Measurements from ENCODE around the gene PAX2. TPM values are rescaled to one million over a fixed set of nuclear protein-coding genes. Genes with fewer than 3 reads are reported as not detected.

Gene PAX2
- polyA plus RNA-seq, 3 donors: not detected

DNA sequence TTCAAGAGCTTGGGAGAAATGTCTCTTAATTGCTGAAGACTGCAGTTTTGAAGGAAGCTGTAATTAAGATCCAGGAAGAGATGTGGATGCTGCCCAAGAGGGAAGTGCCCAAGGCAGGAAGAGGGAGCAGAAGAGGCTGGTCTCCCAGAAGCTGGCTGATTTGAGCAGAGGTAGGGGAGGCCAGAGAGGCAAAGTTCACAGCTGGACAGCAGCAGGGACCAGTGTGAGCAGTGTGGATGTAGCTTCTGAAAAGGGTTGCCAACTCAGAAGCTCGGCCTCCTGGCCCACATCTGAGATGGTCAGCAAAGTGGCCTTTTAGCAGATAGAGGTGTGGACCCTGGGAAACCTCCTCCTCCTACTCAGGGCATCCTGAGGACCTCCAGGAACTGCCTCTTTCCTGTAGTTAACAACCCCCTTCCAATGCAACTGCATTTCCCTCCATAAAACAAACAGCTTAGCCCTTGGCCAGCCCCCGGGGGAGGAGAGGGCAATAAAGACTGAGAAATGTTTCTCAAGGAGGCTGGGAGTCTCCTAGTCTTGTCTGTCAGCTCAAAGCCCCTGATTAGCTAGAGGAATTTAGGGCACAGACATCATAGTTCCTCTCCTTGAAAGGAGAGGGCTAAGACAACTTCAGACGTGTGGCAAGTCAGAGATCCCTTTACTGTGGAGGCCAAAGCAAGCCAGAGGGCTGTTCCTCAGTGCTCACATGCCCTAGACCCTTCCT lies 69.5 kb downstream of the PAX2 start:
- peaks cover 31 to 70% (median 45%) of the 10 kb centered on the region in 3 donors for H3K27me3 Mint-ChIP-seq (ENCODE audit: low read depth in 3 of 3)

DNA sequence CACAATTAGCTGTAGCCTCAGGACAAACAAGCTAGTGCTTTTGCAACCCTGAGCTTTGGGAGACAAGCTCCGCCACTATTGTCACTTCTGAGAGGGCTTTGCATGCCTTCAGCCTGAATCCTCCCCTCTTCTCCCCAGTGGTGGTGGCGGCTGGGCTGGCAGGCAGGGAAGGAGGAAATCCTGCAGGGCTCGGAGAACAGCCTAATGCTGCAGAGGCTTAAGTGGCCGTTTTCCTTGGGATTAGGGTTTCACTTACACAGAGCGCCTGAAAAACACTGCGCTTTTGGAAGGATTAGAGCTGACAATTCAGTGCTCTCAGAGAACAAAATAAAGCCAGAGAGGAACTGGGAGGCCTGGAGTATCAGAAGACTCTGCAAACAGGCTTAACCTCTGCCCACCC lies 71.3 kb downstream of the PAX2 start:
- WGBS (ENCODE audit: insufficient coverage): 75% methylated on average over 6 of the region's 6 CpGs

More for the DNA sequence above, 69.5 kb downstream of the PAX2 start:
- Mint-ChIP-seq H3K4me3 (peak overlapping the region in 1 of 2 donors; percentile 35), H3K27ac (no peak overlapping the region), H3K4me1 (no peaks in the 10 kb centered on the region), H3K36me3 (no peaks in the 10 kb centered on the region), H3K9me3 (peaks cover 0 to 1% (median 0%) of the 10 kb centered on the region in 7 donors)
- Histone ChIP-seq H3K27me3 (ENCODE audit: control insufficient read depth in 2 of 2, insufficient read depth in 2 of 2, low read length in 2 of 2) (peaks cover 6 to 45% of the 10 kb centered on the region in 2 donors), H3K4me1 (ENCODE audit: control insufficient read depth in 1 of 2, insufficient read depth in 2 of 2, low read length in 2 of 2) (no peaks in the 10 kb centered on the region), H4K20me1 (ENCODE audit: insufficient read depth, low read length) (no peaks in the 10 kb centered on the region), H3K4me2 (replicated peaks; ENCODE audit: extremely low read depth, low read length, poor library complexity, severe bottlenecking) (no peak overlapping the region), H3K79me2 (ENCODE audit: insufficient read depth, low read length) (no peaks in the 10 kb centered on the region), H2AFZ (ENCODE audit: insufficient read depth, low read depth, low read length, poor library complexity, severe bottlenecking) (no peak overlapping the region), H3K36me3 (replicated peaks in 1 of 2; ENCODE audit: control insufficient read depth in 1 of 2, insufficient read depth in 2 of 2, low read length in 2 of 2) (no peaks in the 10 kb centered on the region), H3K9me3 (replicated peaks in 1 of 2; ENCODE audit: control insufficient read depth in 1 of 2, insufficient read depth in 1 of 2, low read length in 2 of 2) (no peaks in the 10 kb centered on the region), H3K27ac (ENCODE audit: low read depth in 1 of 2, low read length in 2 of 2) (no peak overlapping the region), H3K4me3 (replicated peaks in 1 of 3; ENCODE audit: low read depth in 2 of 3, low read length in 3 of 3) (no peak overlapping the region), H3K9ac (ENCODE audit: insufficient read depth, low read length, poor library complexity, severe bottlenecking) (no peak overlapping the region)
- DNase-seq: no peak
- intact Hi-C loops (cut with micrococcal nuclease): no loop called here
- WGBS (ENCODE audit: insufficient coverage): 40% methylated on average over 1 of the region's 3 CpGs
- TF ChIP-seq, protein P1, sequence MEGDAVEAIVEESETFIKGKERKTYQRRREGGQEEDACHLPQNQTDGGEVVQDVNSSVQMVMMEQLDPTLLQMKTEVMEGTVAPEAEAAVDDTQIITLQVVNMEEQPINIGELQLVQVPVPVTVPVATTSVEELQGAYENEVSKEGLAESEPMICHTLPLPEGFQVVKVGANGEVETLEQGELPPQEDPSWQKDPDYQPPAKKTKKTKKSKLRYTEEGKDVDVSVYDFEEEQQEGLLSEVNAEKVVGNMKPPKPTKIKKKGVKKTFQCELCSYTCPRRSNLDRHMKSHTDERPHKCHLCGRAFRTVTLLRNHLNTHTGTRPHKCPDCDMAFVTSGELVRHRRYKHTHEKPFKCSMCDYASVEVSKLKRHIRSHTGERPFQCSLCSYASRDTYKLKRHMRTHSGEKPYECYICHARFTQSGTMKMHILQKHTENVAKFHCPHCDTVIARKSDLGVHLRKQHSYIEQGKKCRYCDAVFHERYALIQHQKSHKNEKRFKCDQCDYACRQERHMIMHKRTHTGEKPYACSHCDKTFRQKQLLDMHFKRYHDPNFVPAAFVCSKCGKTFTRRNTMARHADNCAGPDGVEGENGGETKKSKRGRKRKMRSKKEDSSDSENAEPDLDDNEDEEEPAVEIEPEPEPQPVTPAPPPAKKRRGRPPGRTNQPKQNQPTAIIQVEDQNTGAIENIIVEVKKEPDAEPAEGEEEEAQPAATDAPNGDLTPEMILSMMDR (IDR thresholded peaks at IDR 0.05): no peak

More for the DNA sequence above, 71.3 kb downstream of the PAX2 start:
- TF ChIP-seq, protein P1 (IDR thresholded peaks at IDR 0.05): no peak
- Mint-ChIP-seq H3K9me3 (peaks cover 0 to 1% (median 0%) of the 10 kb centered on the region in 7 donors), H3K36me3 (no peaks in the 10 kb centered on the region), H3K4me1 (no peaks in the 10 kb centered on the region), H3K4me3 (no peak overlapping the region), H3K27ac (no peak overlapping the region), H3K27me3 (ENCODE audit: low read depth in 3 of 3) (peaks cover 31 to 76% (median 47%) of the 10 kb centered on the region in 3 donors)
- H3K4me1 ChIP-seq (ENCODE audit: control insufficient read depth in 1 of 2, insufficient read depth in 2 of 2, low read length in 2 of 2): no peaks in the 10 kb centered on the region
- intact Hi-C loops (cut with micrococcal nuclease): no loop called here
- no peak overlapping the region for H3K9ac ChIP-seq (ENCODE audit: insufficient read depth, low read length, poor library complexity, severe bottlenecking)
- no peak overlapping the region for H2AFZ ChIP-seq (ENCODE audit: insufficient read depth, low read depth, low read length, poor library complexity, severe bottlenecking)
- no peaks in the 10 kb centered on the region for H3K9me3 ChIP-seq (replicated peaks in 1 of 2; ENCODE audit: control insufficient read depth in 1 of 2, insufficient read depth in 1 of 2, low read length in 2 of 2)
- H4K20me1 ChIP-seq (ENCODE audit: insufficient read depth, low read length): no peaks in the 10 kb centered on the region
- DNase-seq: no peak
- no peak overlapping the region for H3K4me2 ChIP-seq (replicated peaks; ENCODE audit: extremely low read depth, low read length, poor library complexity, severe bottlenecking)
- no peak overlapping the region for H3K4me3 ChIP-seq (replicated peaks in 1 of 3; ENCODE audit: low read depth in 2 of 3, low read length in 3 of 3)
- no peaks in the 10 kb centered on the region for H3K36me3 ChIP-seq (replicated peaks in 1 of 2; ENCODE audit: control insufficient read depth in 1 of 2, insufficient read depth in 2 of 2, low read length in 2 of 2)
- H3K27me3 ChIP-seq (ENCODE audit: control insufficient read depth in 2 of 2, insufficient read depth in 2 of 2, low read length in 2 of 2): peaks cover 18 to 62% of the 10 kb centered on the region in 2 donors
- H3K79me2 ChIP-seq (ENCODE audit: insufficient read depth, low read length): no peaks in the 10 kb centered on the region
- no peak overlapping the region for H3K27ac ChIP-seq (ENCODE audit: low read depth in 1 of 2, low read length in 2 of 2)

Data from CD14-positive monocyte (primary cell).